Endothelial cell of umbilical vein (primary cell): ENCODE data around the gene STMN3.

Experiments used
- GATA2 ChIP-seq: IDR thresholded peaks from 2 replicates; pipeline ENCODE4 v1.7.0; 2011; ENCODE audit warnings: low read depth, mild to moderate bottlenecking, moderate library complexity, mixed read lengths, low read length; ENCODE audit not compliant: insufficient read length, insufficient read depth
- JUN ChIP-seq: IDR thresholded peaks from 2 replicates; pipeline ENCODE4 v1.6.1; 2011; ENCODE audit warnings: borderline replicate concordance, low read depth; ENCODE audit not compliant: insufficient read length, insufficient read depth
- POLR2A ChIP-seq: IDR thresholded peaks from 2 replicates; pipeline ENCODE4 v1.6.1; 2012; ENCODE audit warnings: low read depth, mild to moderate bottlenecking, control low read depth, low read length

- TF ChIP-seq POLR2A (peak; percentile 2), JUN (no peak), GATA2 (no peak)
Measured at GRCh38 chr20:63695424-63696305, 42.4 kb upstream of the STMN3 start.
